GM12872 (cell line): Measurements from ENCODE around the gene SLC16A5.

Source experiments
- CTCF ChIP-seq: IDR thresholded peaks from 3 replicates; pipeline ENCODE4 v1.5.1; 2011; ENCODE audit warnings: low read depth, mild to moderate bottlenecking, low read length, moderate library complexity; ENCODE audit not compliant: insufficient read depth

The SLC16A5 gene

GRCh38 chr17:75094871-75095399, 7.2 kb downstream of the SLC16A5 start:
- no peak for TF ChIP-seq CTCF

- no peak for TF ChIP-seq CTCF
Measured at GRCh38 chr17:75096082-75096625, 8.4 kb downstream of the SLC16A5 start.

GRCh38 chr17:75097865-75098264, 10.1 kb downstream of the SLC16A5 start:
- TF ChIP-seq CTCF, result no peak

- TF ChIP-seq CTCF, result no peak
Measured at GRCh38 chr17:75098861-75099260, 11.1 kb downstream of the SLC16A5 start.

GRCh38 chr17:75099881-75100595, 12.3 kb downstream of the SLC16A5 start:
- TF ChIP-seq CTCF, result no peak

- no peak for TF ChIP-seq CTCF
Measured at GRCh38 chr17:75102385-75102821, 14.6 kb downstream of the SLC16A5 start.

GRCh38 chr17:75103601-75104554, 16.1 kb downstream of the SLC16A5 start:
- no peak for TF ChIP-seq CTCF
